ENCODE measurements around the gene UBQLN3.

- TF ChIP-seq CTCF (IDR thresholded peaks at IDR 0.05) (no peak), POLR2A (IDR thresholded peaks at IDR 0.05) (no peak)
Measured at GRCh38 chr11:5514841-5515240, 5.1 kb upstream of the UBQLN3 start.

Measured in esophagus squamous epithelium (tissue), 4 donors.